Gastroesophageal sphincter (tissue), 4 donors: Measurements from ENCODE around the gene ZNF791. TPM values are rescaled to one million over a fixed set of nuclear protein-coding genes. Genes with fewer than 3 reads are reported as not detected.
A peak's percentile ranks its signal among the peaks of the same experiment; 100 is the strongest.
"Not testable (repeated sequence)": the region's sequence is repeated elsewhere in the genome, so short reads cannot be mapped to it uniquely, and the experiment has no call there.

Experiments
- ATAC-seq: fragments of 150-250 bp; one replicate; pipeline ENCODE4 v1.9.1; 2016; ENCODE audit warnings: mild to moderate bottlenecking, moderate library complexity
- H3K27ac ChIP-seq, 4 donors: fragments of 200-600 bp; sonication (generic) in 3 of 4; 1 replicate in 3 of 4; 2 replicates in 1 of 4; pipeline ENCODE4 v1.5.1; 2016 to 2019
- H3K27me3 ChIP-seq: fragments of 200-600 bp; sonication (generic); one replicate; pipeline ENCODE4 v1.5.1; 2019
- H3K36me3 ChIP-seq, 2 donors: fragments of 200-600 bp; sonication (generic); one replicate each; pipeline ENCODE4 v1.5.1; 2019; ENCODE audit warnings: control low read depth in 1 of 2
- H3K4me1 ChIP-seq, 3 donors: fragments of 200-600 bp; sonication (generic); 1 replicate in 2 of 3; 2 replicates in 1 of 3; pipeline ENCODE4 v1.5.1; 2016 to 2019; ENCODE audit warnings: control low read depth in 2 of 3
- H3K4me3 ChIP-seq, 2 donors: fragments of 200-600 bp; sonication (generic); one replicate each; pipeline ENCODE4 v1.5.1; 2019; ENCODE audit warnings: mild to moderate bottlenecking in 1 of 2, moderate library complexity in 1 of 2
- H3K9me3 ChIP-seq, 3 donors: fragments of 200-600 bp; sonication (generic); one replicate each; pipeline ENCODE4 v1.5.1; 2017 to 2019; ENCODE audit warnings: control low read depth in 2 of 3
- EP300 ChIP-seq: sonication (generic); formaldehyde crosslinking; IDR thresholded peaks from one replicate; pipeline ENCODE4 v1.6.1; 2017; ENCODE audit warnings: antibody characterized with exemption, mild to moderate bottlenecking
- POLR2A ChIP-seq, 2 donors: fragments of 450-650 bp; IDR thresholded peaks; one replicate each; pipeline ENCODE4 v1.6.1; 2017; ENCODE audit warnings: antibody characterized with exemption in 2 of 2, mild to moderate bottlenecking in 2 of 2, moderate library complexity in 1 of 2
- POLR2AphosphoS5 ChIP-seq: sonication (generic); formaldehyde crosslinking; IDR thresholded peaks from one replicate; pipeline ENCODE4 v1.6.1; 2017; ENCODE audit warnings: antibody characterized with exemption
- WGBS, 2 donors: methylation state at CpG; one replicate each; pipeline ENCODE4 v1.1.5; 2018; ENCODE audit warnings: low coverage in 1 of 2; 5-methylcytosine and 5-hydroxymethylcytosine counted together
- total RNA-seq, 4 donors: library from RNA; depleted of rRNA; stranded (reverse); fragments of >200 nt; gene quantifications; one replicate each; pipeline ENCODE4 v1.1.0, GENCODE V29; 2016
- TF ChIP-seq, protein P1 (sequence below), 4 experiments: fragments of 200-600 bp in 2 of 4; fragments of 450-650 bp in 2 of 4; sonication (generic) in 1 of 4; IDR thresholded peaks; one replicate each; pipeline ENCODE4 v1.5.1; 2017 to 2019; ENCODE audit warnings: antibody characterized with exemption in 4 of 4, mild to moderate bottlenecking in 2 of 4, moderate library complexity in 2 of 4

The ZNF791 gene
- total RNA-seq, 4 donors from 2014 or later, result 16.7 to 29.7 (median 20.4) TPM

DNA sequence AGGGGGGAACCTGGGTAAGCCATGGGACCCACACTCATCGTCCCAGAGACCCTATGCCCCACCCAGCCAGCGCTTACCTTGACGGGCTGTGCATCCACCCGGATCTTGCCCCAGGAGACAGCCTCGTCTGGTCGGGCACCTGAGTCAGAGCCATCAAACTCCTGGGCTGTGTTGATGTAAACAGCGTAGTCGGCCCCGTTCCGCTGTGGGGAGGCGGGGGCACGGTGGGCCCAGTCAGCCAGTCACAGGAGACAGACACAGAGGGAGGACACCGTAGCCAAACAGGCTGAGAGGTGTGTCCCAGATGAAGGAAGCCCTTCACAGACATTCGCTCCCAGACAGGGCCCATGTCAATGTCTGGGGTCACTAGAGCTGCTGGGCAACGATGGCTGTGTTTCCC lies 65.2 kb downstream of the ZNF791 start:
- TF ChIP-seq POLR2A (IDR thresholded peaks at IDR 0.05) (no peak), EP300 (no peak), POLR2AphosphoS5 (no peak)
- TF ChIP-seq, protein P1, sequence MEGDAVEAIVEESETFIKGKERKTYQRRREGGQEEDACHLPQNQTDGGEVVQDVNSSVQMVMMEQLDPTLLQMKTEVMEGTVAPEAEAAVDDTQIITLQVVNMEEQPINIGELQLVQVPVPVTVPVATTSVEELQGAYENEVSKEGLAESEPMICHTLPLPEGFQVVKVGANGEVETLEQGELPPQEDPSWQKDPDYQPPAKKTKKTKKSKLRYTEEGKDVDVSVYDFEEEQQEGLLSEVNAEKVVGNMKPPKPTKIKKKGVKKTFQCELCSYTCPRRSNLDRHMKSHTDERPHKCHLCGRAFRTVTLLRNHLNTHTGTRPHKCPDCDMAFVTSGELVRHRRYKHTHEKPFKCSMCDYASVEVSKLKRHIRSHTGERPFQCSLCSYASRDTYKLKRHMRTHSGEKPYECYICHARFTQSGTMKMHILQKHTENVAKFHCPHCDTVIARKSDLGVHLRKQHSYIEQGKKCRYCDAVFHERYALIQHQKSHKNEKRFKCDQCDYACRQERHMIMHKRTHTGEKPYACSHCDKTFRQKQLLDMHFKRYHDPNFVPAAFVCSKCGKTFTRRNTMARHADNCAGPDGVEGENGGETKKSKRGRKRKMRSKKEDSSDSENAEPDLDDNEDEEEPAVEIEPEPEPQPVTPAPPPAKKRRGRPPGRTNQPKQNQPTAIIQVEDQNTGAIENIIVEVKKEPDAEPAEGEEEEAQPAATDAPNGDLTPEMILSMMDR (IDR thresholded peaks at IDR 0.05), result no peak
- WGBS, 2 donors, result 87 to 100% methylated on average over 1 to 8 of the region's 15 CpGs
- Histone ChIP-seq H3K4me3 (no peak overlapping the region), H3K27ac (peak overlapping the region in 1 of 4 donors; percentile 0), H3K4me1 (peaks cover 0 to 39% (median 9%) of the 10 kb centered on the region in 3 donors), H3K36me3 (peaks cover 0 to 84% of the 10 kb centered on the region in 2 donors), H3K27me3 (no peaks in the 10 kb centered on the region), H3K9me3 (no peaks in the 10 kb centered on the region)
- no peak for ATAC-seq

DNA sequence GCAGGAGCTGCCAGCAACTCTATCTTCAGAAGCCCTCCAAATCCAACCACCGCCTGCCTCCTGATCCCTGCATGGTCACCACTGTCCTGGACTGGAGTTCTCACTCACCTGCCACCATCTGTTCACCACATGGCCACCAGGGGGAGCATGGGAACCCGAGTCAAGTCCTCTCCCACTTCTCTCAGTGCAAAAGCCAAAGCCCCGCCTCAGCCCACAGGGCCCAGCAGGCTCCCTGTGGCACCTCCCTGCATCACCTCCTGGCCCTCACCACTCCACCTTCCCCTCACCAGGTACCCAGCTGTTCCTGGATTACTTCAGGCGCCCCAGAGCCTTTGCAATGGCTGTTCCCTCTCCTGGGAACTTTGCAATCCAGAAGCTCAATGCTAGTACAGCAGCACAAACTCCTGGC lies 65.7 kb downstream of the ZNF791 start:
- TF ChIP-seq EP300, result no peak
- TF ChIP-seq, protein P1 (IDR thresholded peaks at IDR 0.05), result peak in 3 of 4 experiments; percentile 69 to 87 (median 81)
- Histone ChIP-seq H3K4me3 (no peak overlapping the region), H3K4me1 (peaks cover 0 to 36% (median 9%) of the 10 kb centered on the region in 3 donors), H3K27ac (peak overlapping the region in 1 of 4 donors; percentile 0), H3K27me3 (no peaks in the 10 kb centered on the region), H3K36me3 (peaks cover 0 to 84% of the 10 kb centered on the region in 2 donors), H3K9me3 (no peaks in the 10 kb centered on the region)
- 29 to 42% methylated on average over 2 to 3 of the region's 4 CpGs for WGBS, 2 donors
- peak; percentile 22 for ATAC-seq

DNA sequence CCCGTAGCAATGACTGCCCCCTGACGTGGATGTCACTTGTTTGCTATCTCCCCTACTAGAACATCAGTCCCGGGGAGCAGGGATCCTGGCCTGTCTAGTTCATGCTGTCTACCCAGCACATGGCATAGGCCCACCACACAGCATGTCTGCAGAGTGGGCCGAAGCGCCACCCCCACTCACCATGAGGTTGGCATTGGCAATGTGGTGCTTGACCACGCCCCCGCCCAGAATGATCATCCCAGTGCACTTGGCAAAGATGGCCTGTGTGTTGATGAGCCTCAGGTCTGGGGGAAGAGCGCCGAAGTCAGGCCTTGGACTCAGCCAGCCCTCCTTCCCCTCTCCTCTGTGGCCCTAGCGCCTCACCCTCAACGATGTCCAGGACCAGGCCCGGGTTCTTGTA lies 66.2 kb downstream of the ZNF791 start:
- Histone ChIP-seq H3K9me3 (no peaks in the 10 kb centered on the region), H3K27me3 (no peaks in the 10 kb centered on the region), H3K4me3 (no peak overlapping the region), H3K36me3 (peaks cover 0 to 84% of the 10 kb centered on the region in 2 donors), H3K4me1 (peaks cover 0 to 31% (median 9%) of the 10 kb centered on the region in 3 donors), H3K27ac (peak overlapping the region in 1 of 4 donors; percentile 0)
- ATAC-seq, result no peak
- WGBS, 2 donors, result 77% methylated on average over 5 of the region's 12 CpGs
- TF ChIP-seq POLR2A (IDR thresholded peaks at IDR 0.05), result no peak
- TF ChIP-seq, protein P1 (IDR thresholded peaks at IDR 0.05), result no peak
- TF ChIP-seq POLR2AphosphoS5, result no peak

DNA sequence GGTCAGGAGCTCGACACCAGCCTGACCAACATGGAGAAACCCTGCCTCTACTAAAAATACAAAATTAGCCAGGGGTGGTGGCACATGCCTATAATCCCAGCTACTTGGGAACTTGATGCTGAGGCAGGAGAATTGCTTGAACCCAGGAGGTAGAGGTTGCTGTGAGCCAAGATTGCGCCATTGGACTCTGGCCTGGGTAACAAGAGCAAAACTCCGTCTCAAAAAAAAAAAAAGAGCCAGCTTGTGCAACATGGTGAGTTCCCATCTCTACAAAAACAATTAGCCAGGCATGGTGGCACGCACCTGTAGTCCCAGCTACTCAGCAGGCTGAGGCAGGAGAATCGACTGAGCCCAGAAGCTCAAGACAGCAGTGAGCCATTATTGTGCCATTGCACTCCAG lies 67.3 kb downstream of the ZNF791 start:
- not testable (repeated sequence) for H3K4me3 ChIP-seq, H3K27ac ChIP-seq, H3K27me3 ChIP-seq, ATAC-seq, H3K9me3 ChIP-seq
- peaks cover 0 to 73% of the 10 kb centered on the region in 2 donors for H3K36me3 ChIP-seq
- WGBS, 2 donors, result 68 to 80% methylated on average over 2 to 3 of the region's 5 CpGs
- peaks cover 0 to 33% (median 9%) of the 10 kb centered on the region in 3 donors for H3K4me1 ChIP-seq

DNA sequence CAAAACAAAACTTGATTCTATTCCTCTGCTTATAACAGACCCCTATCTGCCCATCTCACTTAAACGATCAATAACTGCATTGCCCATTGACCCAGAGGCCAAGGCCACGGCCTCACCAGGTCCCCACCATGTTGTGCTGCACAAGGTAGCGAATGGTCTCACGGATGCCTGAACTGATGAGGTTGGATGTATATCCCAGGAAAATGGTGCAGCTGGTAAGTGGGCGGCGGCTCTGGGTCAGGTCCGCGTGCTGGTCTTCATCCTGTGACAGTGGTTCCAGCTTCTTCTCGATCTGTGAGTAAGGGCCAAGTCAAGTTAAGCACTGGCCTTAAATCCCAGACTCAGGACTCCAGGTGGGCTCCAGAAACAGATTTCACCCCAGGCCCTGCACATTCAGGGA lies 69.3 kb downstream of the ZNF791 start:
- TF ChIP-seq POLR2A (IDR thresholded peaks at IDR 0.05) (no peak), EP300 (no peak), POLR2AphosphoS5 (no peak)
- TF ChIP-seq, protein P1 (IDR thresholded peaks at IDR 0.05), result no peak
- H3K27ac ChIP-seq, result no peak overlapping the region
- H3K36me3 ChIP-seq, result peaks cover 0 to 53% of the 10 kb centered on the region in 2 donors
- H3K27me3 ChIP-seq, result no peaks in the 10 kb centered on the region
- H3K4me3 ChIP-seq, result peak overlapping the region in 1 of 2 donors; percentile 67
- no peaks in the 10 kb centered on the region for H3K9me3 ChIP-seq
- H3K4me1 ChIP-seq, result peaks cover 0 to 33% (median 9%) of the 10 kb centered on the region in 3 donors
- no peak for ATAC-seq
- 91% methylated on average over 8 of the region's 9 CpGs; no CpG with 5 or more reads in 1 of the 2 donors for WGBS, 2 donors
